Fibroblast of lung (primary cell): ENCODE data around the gene DRC7.

Experiments
- CTCF ChIP-seq, 2 donors: IDR thresholded peaks in 1 of 2; conservative IDR thresholded peaks in 1 of 2; 1 replicate in 1 of 2; 2 replicates in 1 of 2; pipeline ENCODE4 v1.5.1; 2011 to 2012; ENCODE audit warnings: low read length in 2 of 2, control low read depth in 1 of 2, inconsistent platforms in 1 of 2, low read depth in 1 of 2, mild to moderate bottlenecking in 1 of 2
- EZH2 ChIP-seq: IDR thresholded peaks from 2 replicates; pipeline ENCODE4 v1.5.1; 2012; ENCODE audit warnings: low read length, control low read depth, mild to moderate bottlenecking; ENCODE audit errors: missing control alignments

DNA sequence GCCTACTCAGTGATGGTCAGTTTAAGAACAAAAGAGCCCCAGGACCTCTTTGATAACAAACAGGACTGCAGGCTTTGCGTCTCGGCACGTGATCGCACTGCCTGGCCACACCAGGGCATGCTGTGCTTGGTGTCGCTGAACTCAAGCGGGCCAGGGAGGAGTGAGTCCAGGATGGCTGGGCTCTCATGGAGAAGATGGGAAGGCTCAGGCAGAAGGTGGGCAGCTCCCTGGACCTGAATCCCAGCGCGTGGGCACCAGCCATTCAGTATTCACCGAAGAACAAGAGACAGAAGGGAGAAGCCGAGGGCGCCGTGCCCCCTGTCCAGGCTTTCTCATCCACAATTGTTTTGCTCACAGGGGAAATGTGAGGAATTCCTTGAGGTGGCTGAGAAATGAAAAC, 52.9 kb downstream of the DRC7 start:
- TF ChIP-seq CTCF (conservative IDR thresholded peaks at IDR 0.05 in 1 of 2, IDR thresholded peaks at IDR 0.05 in 1 of 2; ENCODE audit: low read depth in 1 of 2, low read length in 2 of 2) (no peak), EZH2 (no peak)
